Activated CD4-positive, alpha-beta memory T cell treated with anti-CD3 and anti-CD28 coated beads for 36 hours (primary cell): Measurements from ENCODE around the gene ITGAV. TPM values are rescaled to one million over a fixed set of nuclear protein-coding genes. Genes with fewer than 3 reads are reported as not detected.

ENCODE experiments used
- CTCF ChIA-PET: fragments of 350-600 bp; sonication (Branson Sonifier 250); formaldehyde crosslinking; loops from one replicate; lab custom pipeline; 2021; ENCODE audit warnings: antibody characterized with exemption, inconsistent platforms; lab: Charles Lee
- POLR2A ChIA-PET: fragments of 350-600 bp; sonication (Branson Sonifier 250); formaldehyde crosslinking; loops from one replicate; lab custom pipeline; 2021; ENCODE audit warnings: antibody characterized with exemption; lab: Charles Lee
- DNase-seq: peaks from one replicate; pipeline ENCODE4 v3.0.0-alpha.2; 2020
- H3K27ac Mint-ChIP-seq: one replicate; pipeline ENCODE4 v1.8.0; 2021; ENCODE audit warnings: mixed read lengths
- H3K27me3 Mint-ChIP-seq: one replicate; pipeline ENCODE4 v1.8.0; 2021; ENCODE audit warnings: mixed read lengths
- H3K36me3 Mint-ChIP-seq: one replicate; pipeline ENCODE4 v1.8.0; 2021; ENCODE audit warnings: mixed read lengths
- H3K4me1 Mint-ChIP-seq: one replicate; pipeline ENCODE4 v1.8.0; 2021; ENCODE audit warnings: low read depth, mixed read lengths
- H3K4me3 Mint-ChIP-seq: one replicate; pipeline ENCODE4 v1.8.0; 2021; ENCODE audit warnings: mild to moderate bottlenecking, mixed read lengths
- H3K9me3 Mint-ChIP-seq: one replicate; pipeline ENCODE4 v1.8.0; 2021; ENCODE audit warnings: mixed read lengths
- intact Hi-C: fragments of 100-400 bp; cut with micrococcal nuclease; formaldehyde crosslinking; loops from one replicate; pipeline ENCODE4 v1.15.1; 2023
- total RNA-seq, 2 experiments: library from RNA; stranded (reverse); gene quantifications; one replicate each; pipeline ENCODE4 v1.2.3, GENCODE V29; 2021

The ITGAV gene
- total RNA-seq, 2 experiments from 2014 or later: 8.9 to 9.9 TPM

GRCh38 chr2:186645999-186646398, 56.1 kb downstream of the ITGAV start:
- no peak for DNase-seq
- Mint-ChIP-seq H3K4me3 (no peak overlapping the region), H3K9me3 (no peaks in the 10 kb centered on the region), H3K4me1 (peaks cover 7% of the 10 kb centered on the region), H3K27me3 (no peaks in the 10 kb centered on the region), H3K36me3 (peaks cover 15% of the 10 kb centered on the region), H3K27ac (no peak overlapping the region)
- intact Hi-C loops: no loop called here
- POLR2A ChIA-PET: no interaction called here
- CTCF ChIA-PET: no interaction called here

- CTCF ChIA-PET: interaction anchor here (1.3 kb wide), 1 partner anchor 143 kb away, joined by 3 read pairs; no protein-coding TSS in a partner anchor
- intact Hi-C loops: no loop called here
- POLR2A ChIA-PET: no interaction called here
- Mint-ChIP-seq H3K27ac (no peak overlapping the region), H3K4me1 (no peaks in the 10 kb centered on the region), H3K27me3 (no peaks in the 10 kb centered on the region), H3K4me3 (no peak overlapping the region), H3K36me3 (peaks cover 7% of the 10 kb centered on the region), H3K9me3 (no peaks in the 10 kb centered on the region)
- no peak for DNase-seq
Observed at GRCh38 chr2:186648130-186648529, 58.3 kb downstream of the ITGAV start.

- no peaks in the 10 kb centered on the region for H3K9me3 Mint-ChIP-seq
- H3K27me3 Mint-ChIP-seq: no peaks in the 10 kb centered on the region
- intact Hi-C loops: no loop called here
- no peak for DNase-seq
- no peak overlapping the region for H3K27ac Mint-ChIP-seq
- peaks cover 10% of the 10 kb centered on the region for H3K36me3 Mint-ChIP-seq
- POLR2A ChIA-PET: no interaction called here
- no peak overlapping the region for H3K4me3 Mint-ChIP-seq
- H3K4me1 Mint-ChIP-seq: no peaks in the 10 kb centered on the region
- CTCF ChIA-PET: no interaction called here
Observed at GRCh38 chr2:186653511-186653910, 63.7 kb downstream of the ITGAV start.

- H3K36me3 Mint-ChIP-seq: peaks cover 18% of the 10 kb centered on the region
- H3K4me3 Mint-ChIP-seq: no peak overlapping the region
- intact Hi-C loops: no loop called here
- H3K4me1 Mint-ChIP-seq: no peaks in the 10 kb centered on the region
- no peaks in the 10 kb centered on the region for H3K27me3 Mint-ChIP-seq
- CTCF ChIA-PET: no interaction called here
- POLR2A ChIA-PET: no interaction called here
- no peak overlapping the region for H3K27ac Mint-ChIP-seq
- H3K9me3 Mint-ChIP-seq: no peaks in the 10 kb centered on the region
- no peak for DNase-seq
Observed at GRCh38 chr2:186659383-186659782, 69.5 kb downstream of the ITGAV start.

- Mint-ChIP-seq H3K27ac (no peak overlapping the region), H3K27me3 (no peaks in the 10 kb centered on the region), H3K4me3 (no peak overlapping the region), H3K4me1 (no peaks in the 10 kb centered on the region), H3K9me3 (no peaks in the 10 kb centered on the region), H3K36me3 (peaks cover 33% of the 10 kb centered on the region)
- no peak for DNase-seq
- ChIA-PET CTCF (no interaction called here), POLR2A (no interaction called here)
- intact Hi-C loops: no loop called here
Observed at GRCh38 chr2:186664385-186665043, 74.7 kb downstream of the ITGAV start.

GRCh38 chr2:186669146-186669545, 79.3 kb downstream of the ITGAV start:
- CTCF ChIA-PET: no interaction called here
- H3K4me1 Mint-ChIP-seq: no peaks in the 10 kb centered on the region
- no peak overlapping the region for H3K27ac Mint-ChIP-seq
- no peak overlapping the region for H3K4me3 Mint-ChIP-seq
- peaks cover 67% of the 10 kb centered on the region for H3K36me3 Mint-ChIP-seq
- DNase-seq: no peak
- H3K9me3 Mint-ChIP-seq: peaks cover 7% of the 10 kb centered on the region
- intact Hi-C loops: no loop called here
- H3K27me3 Mint-ChIP-seq: no peaks in the 10 kb centered on the region
- POLR2A ChIA-PET: no interaction called here

- peaks cover 70% of the 10 kb centered on the region for H3K36me3 Mint-ChIP-seq
- CTCF ChIA-PET: no interaction called here
Observed at GRCh38 chr2:186670831-186671230, 81.0 kb downstream of the ITGAV start.

GRCh38 chr2:186675380-186675779, 85.5 kb downstream of the ITGAV start:
- ChIA-PET POLR2A (no interaction called here), CTCF (interaction anchor here (1.4 kb wide), 1 partner anchor 171 kb away, joined by 3 read pairs; no protein-coding TSS in a partner anchor)
- no peak overlapping the region for H3K4me3 Mint-ChIP-seq
- H3K4me1 Mint-ChIP-seq: no peaks in the 10 kb centered on the region
- H3K36me3 Mint-ChIP-seq: peaks cover 51% of the 10 kb centered on the region
- intact Hi-C loops: no loop called here
- no peak for DNase-seq
- no peak overlapping the region for H3K27ac Mint-ChIP-seq
- no peaks in the 10 kb centered on the region for H3K27me3 Mint-ChIP-seq
- H3K9me3 Mint-ChIP-seq: peaks cover 7% of the 10 kb centered on the region

More at GRCh38 chr2:186670831-186671230, 81.0 kb downstream of the ITGAV start:
- POLR2A ChIA-PET: no interaction called here
- intact Hi-C loops: no loop called here
- Mint-ChIP-seq H3K4me3 (no peak overlapping the region), H3K27me3 (no peaks in the 10 kb centered on the region), H3K4me1 (no peaks in the 10 kb centered on the region), H3K27ac (no peak overlapping the region), H3K9me3 (peaks cover 7% of the 10 kb centered on the region)
- no peak for DNase-seq

- Mint-ChIP-seq H3K9me3 (peaks cover 12% of the 10 kb centered on the region), H3K36me3 (peaks cover 5% of the 10 kb centered on the region), H3K4me1 (no peaks in the 10 kb centered on the region), H3K4me3 (no peak overlapping the region), H3K27me3 (no peaks in the 10 kb centered on the region), H3K27ac (no peak overlapping the region)
- intact Hi-C loops: no loop called here
- ChIA-PET POLR2A (no interaction called here), CTCF (no interaction called here)
- no peak for DNase-seq
Observed at GRCh38 chr2:186683341-186683740, 93.5 kb downstream of the ITGAV start.

- no peak for DNase-seq
- ChIA-PET CTCF (no interaction called here), POLR2A (no interaction called here)
- Mint-ChIP-seq H3K27me3 (peaks cover 10% of the 10 kb centered on the region), H3K27ac (no peak overlapping the region), H3K4me3 (no peak overlapping the region), H3K36me3 (peaks cover 3% of the 10 kb centered on the region), H3K9me3 (peaks cover 17% of the 10 kb centered on the region), H3K4me1 (no peaks in the 10 kb centered on the region)
- intact Hi-C loops: no loop called here
Observed at GRCh38 chr2:186687807-186688211, 98.0 kb downstream of the ITGAV start.

GRCh38 chr2:186688813-186689212, 99.0 kb downstream of the ITGAV start:
- Mint-ChIP-seq H3K4me1 (no peaks in the 10 kb centered on the region), H3K9me3 (peaks cover 17% of the 10 kb centered on the region), H3K4me3 (no peak overlapping the region), H3K36me3 (peaks cover 3% of the 10 kb centered on the region), H3K27ac (no peak overlapping the region), H3K27me3 (peaks cover 14% of the 10 kb centered on the region)
- CTCF ChIA-PET: no interaction called here
- intact Hi-C loops: no loop called here
- POLR2A ChIA-PET: no interaction called here
- DNase-seq: no peak

- no peak for DNase-seq
- Mint-ChIP-seq H3K36me3 (peaks cover 3% of the 10 kb centered on the region), H3K27ac (no peak overlapping the region), H3K4me1 (peaks cover 7% of the 10 kb centered on the region), H3K4me3 (no peak overlapping the region), H3K27me3 (peaks cover 29% of the 10 kb centered on the region), H3K9me3 (peaks cover 17% of the 10 kb centered on the region)
- ChIA-PET POLR2A (no interaction called here), CTCF (no interaction called here)
- intact Hi-C loops: loop anchor here (5.0 kb wide), 1 partner anchor 98 kb away; the partner anchor contains the start of gene ITGAV
Observed at GRCh38 chr2:186690786-186691185, 100.9 kb downstream of the ITGAV start.

- H3K27me3 Mint-ChIP-seq: peaks cover 29% of the 10 kb centered on the region
- no peak overlapping the region for H3K4me3 Mint-ChIP-seq
- ChIA-PET POLR2A (no interaction called here), CTCF (no interaction called here)
- H3K4me1 Mint-ChIP-seq: peaks cover 7% of the 10 kb centered on the region
- no peak overlapping the region for H3K27ac Mint-ChIP-seq
- H3K9me3 Mint-ChIP-seq: peaks cover 17% of the 10 kb centered on the region
- peaks cover 3% of the 10 kb centered on the region for H3K36me3 Mint-ChIP-seq
- intact Hi-C loops: loop anchor here (5.0 kb wide), 1 partner anchor 99 kb away; the partner anchor contains the start of gene ITGAV
- DNase-seq: no peak
Observed at GRCh38 chr2:186691231-186691630, 101.4 kb downstream of the ITGAV start.
